ENCODE data around the gene RBAK.
"Not testable (repeated sequence)": the region's sequence is repeated elsewhere in the genome, so short reads cannot be mapped to it uniquely, and the experiment has no call there.

RBAK gene

GRCh38 chr7:5053175-5053574 lies 7.5 kb downstream of the RBAK start:
- no peak for DNase-seq

DNA sequence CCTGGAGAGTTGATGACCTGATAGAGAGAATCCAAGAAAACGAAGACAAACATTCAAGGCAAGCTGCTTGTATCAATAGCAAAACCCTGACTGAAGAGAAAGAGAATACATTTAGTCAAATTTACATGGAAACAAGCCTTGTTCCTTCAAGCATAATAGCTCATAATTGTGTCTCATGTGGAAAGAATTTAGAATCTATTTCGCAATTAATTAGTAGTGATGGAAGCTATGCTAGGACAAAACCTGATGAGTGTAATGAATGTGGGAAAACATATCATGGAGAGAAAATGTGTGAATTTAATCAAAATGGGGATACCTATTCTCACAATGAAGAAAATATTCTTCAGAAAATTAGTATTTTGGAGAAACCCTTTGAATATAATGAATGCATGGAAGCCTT lies 18.0 kb downstream of the RBAK start:
- DNase-seq = no peak

DNA sequence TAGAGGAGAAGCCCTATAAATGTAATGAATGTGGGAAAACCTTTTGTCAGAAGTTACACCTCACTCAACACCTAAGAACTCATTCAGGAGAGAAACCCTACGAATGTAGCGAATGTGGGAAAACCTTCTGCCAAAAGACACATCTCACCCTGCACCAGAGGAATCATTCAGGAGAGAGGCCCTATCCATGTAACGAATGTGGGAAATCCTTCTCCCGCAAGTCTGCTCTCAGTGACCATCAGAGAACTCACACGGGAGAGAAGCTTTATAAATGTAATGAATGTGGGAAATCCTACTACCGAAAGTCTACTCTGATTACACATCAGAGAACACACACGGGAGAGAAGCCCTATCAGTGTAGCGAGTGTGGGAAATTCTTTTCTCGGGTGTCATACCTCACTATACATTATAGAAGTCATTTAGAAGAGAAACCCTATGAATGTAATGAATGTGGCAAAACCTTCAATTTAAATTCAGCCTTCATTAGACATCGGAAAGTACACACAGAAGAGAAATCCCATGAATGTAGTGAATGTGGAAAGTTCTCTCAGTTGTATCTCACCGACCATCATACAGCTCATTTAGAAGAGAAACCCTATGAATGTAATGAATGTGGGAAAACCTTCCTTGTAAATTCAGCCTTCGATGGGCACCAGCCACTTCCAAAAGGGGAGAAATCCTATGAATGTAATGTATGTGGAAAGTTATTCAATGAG lies 18.9 kb downstream of the RBAK start:
- DNase-seq = no peak

DNA sequence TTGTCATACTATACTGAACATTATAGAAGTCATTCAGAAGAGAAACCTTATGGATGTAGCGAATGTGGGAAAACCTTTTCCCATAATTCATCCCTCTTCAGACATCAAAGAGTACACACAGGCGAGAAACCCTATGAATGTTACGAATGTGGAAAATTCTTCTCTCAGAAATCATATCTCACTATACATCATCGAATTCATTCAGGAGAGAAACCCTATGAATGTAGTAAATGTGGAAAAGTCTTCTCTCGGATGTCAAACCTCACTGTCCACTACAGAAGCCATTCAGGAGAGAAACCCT lies 19.4 kb downstream of the RBAK start:
- no peak for DNase-seq

DNA sequence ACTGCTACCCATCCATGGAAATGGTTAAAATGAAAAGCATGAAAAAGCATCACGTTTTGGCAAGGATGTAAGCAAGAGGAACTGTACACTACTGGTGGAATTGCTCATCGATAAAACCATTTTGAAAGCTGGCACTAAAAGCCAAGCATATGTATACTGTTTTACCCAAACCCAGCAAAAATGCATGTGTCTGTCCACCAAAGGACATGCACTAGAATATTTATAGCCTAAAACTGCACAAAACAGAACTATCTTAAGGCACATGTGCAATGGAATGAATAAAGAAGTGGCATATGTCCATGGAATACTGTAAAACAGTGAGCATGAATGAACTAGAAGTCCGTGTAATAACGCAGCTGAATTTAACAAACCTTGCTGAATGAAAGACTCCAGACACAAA lies 22.9 kb downstream of the RBAK start:
- DNase-seq = no peak

- no peak for DNase-seq
Observed at GRCh38 chr7:5070206-5070605, 24.5 kb downstream of the RBAK start.

- DNase-seq = not testable (repeated sequence)
Observed at GRCh38 chr7:5075187-5075586, 29.5 kb downstream of the RBAK start.

DNA sequence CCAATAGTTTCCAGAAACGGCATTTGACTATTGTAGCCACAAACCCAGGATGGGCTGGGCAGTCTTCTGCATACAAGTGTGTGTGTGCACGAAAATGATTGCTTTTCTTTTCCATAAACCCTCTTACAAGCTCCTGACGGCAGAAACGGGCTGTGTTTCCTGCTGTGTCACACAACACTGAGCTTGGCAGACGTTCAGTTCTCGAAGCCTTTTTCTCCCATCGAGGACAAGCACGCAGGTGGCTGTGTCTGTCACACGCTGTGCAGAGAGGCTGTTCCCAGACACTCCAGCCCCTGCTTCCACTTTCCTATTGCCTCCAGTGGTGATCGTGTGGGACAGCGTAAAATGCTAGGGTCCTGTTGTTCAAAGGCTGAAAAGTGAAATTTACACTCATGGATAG lies 32.1 kb downstream of the RBAK start:
- DNase-seq = peak; percentile 46

DNA sequence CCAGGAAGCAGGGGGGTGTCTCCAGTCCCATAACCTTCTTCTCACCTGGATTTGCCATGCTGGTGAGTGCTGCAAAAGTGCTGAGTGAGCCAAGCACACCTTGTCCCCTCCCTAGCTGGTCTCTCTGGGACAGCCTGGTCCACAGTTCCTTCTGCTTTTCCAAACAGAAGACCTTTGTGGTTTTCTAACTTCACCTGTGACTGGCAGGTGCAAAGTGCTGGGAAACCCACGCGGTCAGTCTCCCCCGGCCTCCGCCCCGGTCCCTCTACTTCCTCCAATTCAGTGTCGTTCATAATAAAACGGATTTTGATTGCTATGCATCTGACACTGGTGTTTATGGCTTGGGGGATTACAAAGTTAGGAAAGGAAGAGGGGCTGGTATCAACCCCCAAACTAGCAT lies 37.1 kb downstream of the RBAK start:
- DNase-seq = no peak

DNA sequence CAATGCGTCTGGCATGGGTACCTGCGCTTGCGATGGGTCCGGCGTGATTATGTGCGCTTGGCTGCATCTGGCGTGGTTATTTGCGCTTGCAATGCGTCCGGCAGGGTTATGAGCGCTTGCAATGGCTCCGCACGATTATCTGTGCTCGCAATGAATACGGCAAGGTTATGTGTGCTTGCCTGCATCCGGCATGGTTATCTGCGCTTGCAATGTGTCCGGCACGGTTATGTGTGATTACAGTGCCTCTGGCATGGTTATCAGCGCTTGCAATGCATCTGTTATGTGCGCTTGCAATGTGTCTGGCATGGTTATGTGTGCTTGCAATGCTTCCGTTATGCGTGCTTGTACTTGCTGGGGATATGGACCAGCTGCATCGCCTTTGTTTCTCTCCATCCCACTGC lies 37.7 kb downstream of the RBAK start:
- DNase-seq = no peak

DNA sequence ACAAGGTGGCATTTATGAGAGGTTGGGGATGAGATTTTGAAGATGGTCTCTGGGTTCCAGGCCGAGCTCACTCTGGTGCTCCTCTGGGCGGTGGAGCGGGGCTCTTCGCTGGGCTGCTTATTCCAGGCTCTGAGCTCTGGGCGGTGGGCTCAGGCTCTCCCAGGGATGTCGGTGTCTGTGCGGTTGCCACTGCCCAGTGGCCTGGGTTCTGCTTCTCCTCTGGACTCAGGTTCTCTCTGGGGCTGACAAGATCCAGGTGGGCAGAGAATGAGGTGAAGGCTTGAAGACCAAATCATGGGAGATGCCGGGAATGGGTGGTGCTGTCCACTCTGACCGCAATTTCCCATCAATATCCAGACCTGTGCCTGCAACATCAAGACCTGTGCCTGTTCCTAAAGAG lies 40.6 kb downstream of the RBAK start:
- no peak for DNase-seq

- DNase-seq = peak; percentile 6
Observed at GRCh38 chr7:5088228-5088833, 42.7 kb downstream of the RBAK start.

DNA sequence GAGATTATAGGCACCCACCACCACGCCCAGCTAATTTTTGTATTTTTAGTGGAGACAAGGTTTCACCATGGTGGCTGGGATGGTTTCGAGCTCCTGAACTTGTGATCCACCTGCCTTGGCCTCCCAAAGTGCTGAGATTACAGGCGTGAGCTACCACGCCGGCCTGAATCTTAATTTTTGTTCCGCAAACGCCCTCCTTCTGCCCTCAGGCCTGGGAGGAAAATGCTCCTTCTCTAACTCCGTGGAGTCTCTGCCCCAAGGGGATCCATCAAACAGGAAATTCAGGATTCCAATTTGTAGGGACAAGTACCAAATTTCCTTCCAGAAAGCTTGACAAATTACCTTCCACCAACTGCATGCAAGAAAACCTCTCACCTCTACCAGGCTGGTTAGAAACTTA lies 43.2 kb downstream of the RBAK start:
- DNase-seq = no peak

DNA sequence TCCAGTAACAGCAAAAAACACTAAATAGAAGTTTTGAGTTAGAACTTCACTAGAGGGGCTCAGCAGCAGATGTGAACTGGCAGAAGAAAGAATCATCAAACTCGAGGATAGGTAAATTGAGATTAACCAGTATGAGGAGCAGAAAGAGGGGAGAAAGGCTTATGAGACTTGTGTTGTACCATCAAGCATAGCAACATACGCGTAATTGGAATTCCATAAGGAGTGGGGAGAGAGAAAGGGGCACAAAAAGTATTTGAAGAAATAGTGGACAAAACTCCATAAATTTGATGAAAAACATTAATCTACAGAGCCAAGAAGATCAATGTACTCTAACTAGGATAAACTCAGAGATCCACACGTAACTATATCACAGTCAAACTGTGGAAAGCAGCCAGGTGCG lies 48.3 kb downstream of the RBAK start:
- no peak for DNase-seq

GRCh38 chr7:5094641-5095040 lies 49.0 kb downstream of the RBAK start:
- DNase-seq = no peak

DNA sequence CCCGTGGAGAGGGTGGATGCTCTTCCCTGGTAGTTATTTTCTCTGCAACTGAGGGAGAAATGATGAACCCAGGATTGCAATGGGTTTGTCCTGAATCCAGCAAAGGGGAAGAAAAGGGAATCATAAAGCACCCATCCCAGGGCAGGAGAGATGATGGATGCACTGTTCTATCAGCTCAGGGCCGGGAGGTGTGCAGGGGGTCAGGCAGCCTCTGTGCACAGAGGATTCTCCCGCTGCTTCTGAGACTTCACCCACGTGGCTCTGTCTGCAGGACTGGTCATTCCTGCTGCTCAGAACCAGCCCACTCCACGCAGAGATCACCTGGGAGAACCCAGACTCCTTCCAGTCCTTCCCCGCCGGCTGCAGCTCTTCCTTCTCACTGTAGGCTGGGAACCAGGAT lies 70.7 kb downstream of the RBAK start:
- DNase-seq = no peak

GRCh38 chr7:5117095-5117970 lies 71.7 kb downstream of the RBAK start:
- no peak for DNase-seq

All from NCI-H774 (cell line).